GM18868 (cell line): ENCODE results near the gene DIS3.
"Not testable (repeated sequence)": the region's sequence is repeated elsewhere in the genome, so short reads cannot be mapped to it uniquely, and the experiment has no call there.

Source experiments
- ATAC-seq: cut with Tn5 transposase; IDR thresholded peaks from one replicate; pipeline ENCODE4 v1.9.1; 2021; ENCODE audit warnings: mild to moderate bottlenecking, moderate library complexity; ENCODE audit not compliant: unreplicated experiment

Gene DIS3, protein sequence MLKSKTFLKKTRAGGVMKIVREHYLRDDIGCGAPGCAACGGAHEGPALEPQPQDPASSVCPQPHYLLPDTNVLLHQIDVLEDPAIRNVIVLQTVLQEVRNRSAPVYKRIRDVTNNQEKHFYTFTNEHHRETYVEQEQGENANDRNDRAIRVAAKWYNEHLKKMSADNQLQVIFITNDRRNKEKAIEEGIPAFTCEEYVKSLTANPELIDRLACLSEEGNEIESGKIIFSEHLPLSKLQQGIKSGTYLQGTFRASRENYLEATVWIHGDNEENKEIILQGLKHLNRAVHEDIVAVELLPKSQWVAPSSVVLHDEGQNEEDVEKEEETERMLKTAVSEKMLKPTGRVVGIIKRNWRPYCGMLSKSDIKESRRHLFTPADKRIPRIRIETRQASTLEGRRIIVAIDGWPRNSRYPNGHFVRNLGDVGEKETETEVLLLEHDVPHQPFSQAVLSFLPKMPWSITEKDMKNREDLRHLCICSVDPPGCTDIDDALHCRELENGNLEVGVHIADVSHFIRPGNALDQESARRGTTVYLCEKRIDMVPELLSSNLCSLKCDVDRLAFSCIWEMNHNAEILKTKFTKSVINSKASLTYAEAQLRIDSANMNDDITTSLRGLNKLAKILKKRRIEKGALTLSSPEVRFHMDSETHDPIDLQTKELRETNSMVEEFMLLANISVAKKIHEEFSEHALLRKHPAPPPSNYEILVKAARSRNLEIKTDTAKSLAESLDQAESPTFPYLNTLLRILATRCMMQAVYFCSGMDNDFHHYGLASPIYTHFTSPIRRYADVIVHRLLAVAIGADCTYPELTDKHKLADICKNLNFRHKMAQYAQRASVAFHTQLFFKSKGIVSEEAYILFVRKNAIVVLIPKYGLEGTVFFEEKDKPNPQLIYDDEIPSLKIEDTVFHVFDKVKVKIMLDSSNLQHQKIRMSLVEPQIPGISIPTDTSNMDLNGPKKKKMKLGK

DNA sequence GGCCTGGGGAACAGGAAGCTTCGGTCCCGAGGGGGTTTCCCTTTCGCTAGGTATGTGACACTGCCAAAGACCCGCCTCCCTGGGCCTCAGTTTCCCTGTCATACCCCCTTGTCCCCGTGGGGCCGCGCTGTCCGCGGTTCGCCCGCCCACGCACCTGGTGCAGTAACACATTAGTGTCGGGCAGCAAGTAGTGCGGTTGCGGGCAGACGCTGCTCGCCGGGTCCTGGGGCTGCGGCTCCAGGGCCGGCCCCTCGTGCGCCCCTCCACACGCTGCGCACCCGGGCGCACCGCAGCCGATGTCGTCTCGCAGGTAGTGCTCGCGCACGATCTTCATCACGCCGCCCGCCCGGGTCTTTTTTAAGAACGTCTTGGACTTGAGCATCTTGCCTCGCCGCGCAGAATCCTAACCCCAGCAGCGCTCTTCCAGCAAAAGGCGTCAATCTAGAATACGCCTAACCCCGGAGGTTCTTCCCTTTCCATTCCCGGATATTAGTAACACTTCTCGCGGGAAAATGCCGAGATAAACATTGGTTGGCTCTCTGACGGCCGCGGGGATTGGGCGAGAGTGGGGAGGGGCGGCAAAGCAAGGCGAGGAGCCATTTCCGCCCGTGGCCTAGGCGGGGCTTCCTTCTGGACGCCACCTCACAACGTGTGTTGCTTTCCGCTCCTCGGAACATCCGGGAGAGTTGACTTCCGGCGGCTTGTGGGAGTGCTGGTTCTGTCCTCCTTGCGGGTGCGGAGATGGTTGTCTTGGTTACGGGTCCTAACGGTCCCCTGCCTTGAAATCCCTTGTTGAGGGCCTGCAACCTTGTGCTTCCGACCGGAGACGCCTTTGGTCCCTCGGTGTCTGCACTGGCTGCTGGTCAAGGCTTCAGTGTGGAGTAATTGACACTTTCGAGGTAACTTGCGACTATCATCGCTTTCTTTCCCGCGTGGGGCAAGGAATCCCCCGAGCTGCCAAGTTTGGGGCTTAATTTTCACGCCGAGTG lies at the start of gene DIS3, which contains the start of gene PIBF1:
DIS3 (minus strand) TSS at position 450 of the 989 bp plus-strand sequence; CDS start at position 382, 68 bp downstream.
PIBF1 (plus strand) TSS at position 683 of the 989 bp plus-strand sequence. CDS start 1,337 bp downstream, outside the sequence.
- ATAC-seq, result peak; percentile 95

DNA sequence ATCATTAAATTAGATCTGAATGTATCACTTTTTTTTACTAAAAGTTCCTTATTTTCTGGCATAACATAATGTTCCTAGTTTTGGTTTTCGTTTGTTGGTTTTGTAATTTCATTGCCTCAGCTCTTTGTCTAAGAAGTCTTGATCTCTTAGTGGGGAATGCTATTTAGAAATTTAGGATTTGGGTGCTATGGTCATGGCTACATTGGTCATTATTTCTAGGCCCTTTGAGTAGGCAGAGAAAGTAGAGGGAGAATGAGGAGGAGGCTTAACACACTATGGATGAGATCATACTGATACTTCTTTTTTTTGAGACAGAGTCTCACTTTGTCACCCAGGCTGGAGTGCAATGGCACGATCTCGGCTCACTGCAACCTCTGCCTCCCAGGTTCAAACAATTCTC lies 42.0 kb upstream of the DIS3 start:
- ATAC-seq, result no peak

DNA sequence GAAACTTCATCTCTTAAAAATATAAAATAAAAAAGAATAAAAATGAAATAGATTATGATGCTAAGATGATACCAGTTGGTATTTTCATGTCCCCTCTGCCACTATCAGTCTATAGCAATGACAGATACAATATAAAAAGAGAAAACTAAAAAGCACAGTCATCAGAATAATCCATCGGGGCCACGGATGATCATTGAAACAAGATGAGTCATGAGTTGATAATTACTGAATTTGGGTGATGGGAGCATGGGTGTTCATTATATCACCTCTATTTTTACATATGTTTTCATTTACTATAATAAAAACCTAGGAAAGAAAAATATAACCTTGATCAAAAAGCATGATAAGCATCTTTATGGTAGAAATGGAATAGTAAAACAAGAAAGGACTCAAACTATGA lies 41.4 kb upstream of the DIS3 start:
- no peak for ATAC-seq

DNA sequence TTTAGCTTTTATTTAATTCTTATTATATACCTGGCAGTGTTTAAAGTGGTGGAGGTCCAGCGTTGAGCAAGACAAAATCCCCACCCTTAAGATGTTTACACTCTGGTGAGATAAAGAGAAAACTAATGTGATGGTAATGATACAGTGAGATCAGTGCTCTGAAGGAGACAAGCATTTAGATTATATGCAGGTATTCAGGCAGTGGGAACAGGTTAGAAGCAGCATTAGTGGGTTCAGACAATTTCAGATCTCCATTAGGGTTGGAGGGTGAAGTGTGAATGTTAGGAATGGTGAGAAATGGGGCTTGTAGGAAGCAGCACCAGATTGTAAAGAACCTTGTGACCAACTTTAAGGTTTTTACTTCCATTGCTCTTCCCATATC lies 39.2 kb upstream of the DIS3 start:
- ATAC-seq, result no peak

DNA sequence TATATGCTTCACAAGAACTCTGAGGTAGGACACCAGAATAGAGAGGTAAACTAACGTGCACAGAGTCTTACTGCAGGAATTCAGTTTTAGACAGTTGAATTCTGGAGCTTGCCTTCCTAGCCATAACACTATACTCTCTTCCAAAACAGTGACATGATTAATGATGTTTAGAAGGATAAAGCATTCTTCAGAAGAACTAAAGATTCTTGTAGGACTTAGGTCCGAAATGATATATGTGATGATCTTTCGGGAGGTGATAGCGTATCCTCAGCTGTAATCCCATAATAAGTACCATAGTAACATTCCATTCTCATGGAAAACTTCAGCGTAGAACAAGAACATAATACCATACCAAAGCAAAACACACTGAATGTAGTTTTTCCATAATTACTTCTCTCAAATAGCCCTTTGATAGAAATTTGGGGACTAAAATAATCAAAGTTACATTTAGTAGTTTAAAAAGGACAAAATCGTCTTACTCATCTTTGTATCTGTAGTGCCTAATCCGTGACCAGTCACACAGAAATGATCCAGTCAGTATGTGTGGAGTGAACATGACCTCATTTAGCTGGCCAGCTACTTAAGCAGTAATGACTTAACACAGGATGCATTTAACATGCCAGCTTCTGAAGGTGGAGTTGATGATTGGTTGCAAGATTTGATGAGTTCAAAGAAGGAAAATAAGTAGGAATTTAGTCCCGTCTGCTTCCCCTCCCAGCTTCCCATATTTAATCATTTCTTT lies 38.6 kb upstream of the DIS3 start:
- no peak for ATAC-seq

DNA sequence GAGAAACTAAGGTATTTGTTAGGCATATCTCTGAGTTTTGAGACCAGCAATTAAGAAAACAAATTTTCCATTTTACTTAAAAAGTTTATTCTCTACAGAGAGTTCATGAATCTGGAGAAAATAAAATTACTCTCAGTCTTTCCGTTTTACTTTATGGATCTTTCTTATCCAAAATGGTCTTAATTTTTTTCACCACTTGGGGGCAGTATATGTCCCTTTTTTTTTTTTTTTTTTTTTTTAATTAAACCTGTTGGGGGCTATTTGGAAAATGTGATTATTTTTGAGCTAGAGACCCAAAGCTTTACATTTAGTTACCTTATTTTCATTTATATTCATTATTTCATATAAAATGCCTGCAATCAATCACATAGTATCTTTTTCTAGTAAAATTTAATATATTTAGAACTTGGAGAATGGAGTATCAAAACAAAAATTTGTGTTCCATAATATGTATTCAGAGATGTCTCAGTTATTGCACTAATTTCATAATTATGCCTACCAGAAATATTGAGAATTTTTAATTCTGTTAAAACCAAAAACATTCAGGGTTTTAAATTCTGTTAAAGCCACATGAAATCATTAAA lies 27.3 kb upstream of the DIS3 start:
- ATAC-seq, result no peak

DNA sequence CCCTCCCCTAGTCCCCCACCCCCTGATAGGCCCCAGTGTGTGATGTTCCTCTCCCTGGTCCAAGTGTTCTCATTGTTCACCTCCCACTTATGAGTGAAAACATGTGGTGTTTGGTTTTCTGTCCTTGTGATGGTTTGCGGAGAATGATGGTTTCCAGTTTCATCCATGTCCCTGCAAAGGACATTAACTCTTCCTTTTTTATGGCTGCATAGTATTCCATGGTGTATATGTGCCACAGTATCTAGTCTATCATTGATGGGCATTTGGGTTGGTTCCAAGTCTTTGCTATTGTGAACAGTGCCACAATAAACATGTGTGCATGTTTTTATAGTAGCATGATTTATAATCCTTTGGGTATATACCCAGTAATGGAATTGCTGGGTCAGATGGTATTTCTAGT lies 24.8 kb upstream of the DIS3 start:
- not testable (repeated sequence) for ATAC-seq

DNA sequence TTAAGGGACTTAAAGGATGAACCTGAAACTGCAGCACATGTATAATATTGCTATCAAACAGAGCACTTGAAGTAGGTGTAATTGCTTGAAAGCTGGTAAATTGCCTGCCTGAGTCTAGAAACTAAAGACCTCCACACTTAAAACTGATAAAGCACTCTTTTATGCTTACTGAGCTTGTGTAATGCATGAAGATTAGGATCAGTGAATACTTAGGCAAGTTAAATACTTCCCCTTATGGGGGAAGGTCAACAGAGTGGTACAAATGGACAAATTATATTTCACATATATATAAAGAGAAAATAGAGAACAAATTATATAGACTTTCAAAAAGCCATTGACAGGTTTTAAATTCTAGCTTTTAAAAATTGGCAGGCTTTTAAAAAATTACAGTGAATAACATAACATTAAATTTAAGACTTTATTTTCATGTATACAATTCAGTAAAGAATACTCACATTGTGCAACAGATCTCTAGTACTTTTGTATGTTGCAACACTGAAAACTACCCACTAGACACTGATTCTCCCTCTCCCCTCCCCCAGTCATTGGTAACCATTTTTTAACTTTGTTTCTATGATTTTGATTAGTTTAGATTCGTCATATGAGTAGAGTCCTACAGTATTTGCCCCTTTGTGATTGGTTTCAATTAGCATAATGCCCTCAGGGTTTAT lies 24.1 kb upstream of the DIS3 start:
- ATAC-seq, result no peak

DNA sequence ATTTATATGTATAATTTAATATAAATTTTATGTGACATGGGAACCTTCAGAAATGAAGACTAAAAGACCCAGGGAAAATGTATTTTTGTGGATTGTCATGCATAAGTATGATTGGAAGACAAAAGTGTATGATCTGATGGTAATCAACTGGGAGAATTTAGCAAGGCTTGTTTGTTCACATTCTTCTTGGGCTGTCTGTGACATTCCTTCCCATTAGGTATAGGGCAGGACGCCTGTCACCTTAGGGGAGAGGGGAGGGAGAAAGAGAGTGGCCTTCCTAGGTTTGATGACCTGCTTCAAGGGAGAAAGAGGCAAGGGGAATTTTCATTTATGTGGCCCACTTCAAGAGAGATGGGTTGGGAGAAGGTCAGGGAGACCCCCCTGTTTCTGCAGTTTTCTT lies 22.6 kb upstream of the DIS3 start:
- ATAC-seq, result no peak

DNA sequence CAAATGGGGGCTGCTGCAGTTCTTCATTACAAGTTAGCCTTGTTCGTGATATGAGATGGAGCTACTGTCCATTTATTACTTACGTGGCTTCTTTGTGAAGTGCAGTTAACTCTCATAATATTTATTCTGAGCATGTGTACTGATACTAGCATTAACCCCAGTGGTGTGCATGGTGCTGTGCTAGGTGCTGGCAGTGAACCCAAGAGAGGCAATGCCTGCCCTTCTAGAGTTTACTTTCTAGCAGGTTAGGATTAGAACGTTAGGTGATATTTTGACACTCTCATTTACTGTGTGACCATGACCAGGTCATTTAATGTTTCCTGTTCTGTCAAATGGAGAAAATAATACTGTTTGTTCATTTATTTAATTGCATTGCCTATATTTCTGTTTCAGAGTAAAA lies 17.1 kb upstream of the DIS3 start:
- no peak for ATAC-seq

DNA sequence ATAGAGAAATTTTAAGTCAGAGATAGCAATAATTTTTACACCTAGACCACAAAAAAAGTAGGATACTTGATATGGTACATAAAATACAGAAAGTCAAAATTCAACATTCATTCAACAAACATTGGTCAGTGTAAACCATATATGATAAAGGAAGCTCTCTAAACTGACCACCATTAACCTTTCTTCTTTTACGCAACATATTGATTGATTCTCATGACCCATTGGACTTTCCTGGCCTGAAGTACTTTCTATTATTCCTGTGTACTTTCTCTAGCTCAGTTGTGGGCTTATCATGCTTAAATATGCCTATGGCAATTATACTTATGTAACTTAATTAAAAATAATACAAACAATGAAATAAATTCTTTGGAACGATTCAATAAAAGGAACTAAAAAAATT lies 10.9 kb upstream of the DIS3 start:
- no peak for ATAC-seq

DNA sequence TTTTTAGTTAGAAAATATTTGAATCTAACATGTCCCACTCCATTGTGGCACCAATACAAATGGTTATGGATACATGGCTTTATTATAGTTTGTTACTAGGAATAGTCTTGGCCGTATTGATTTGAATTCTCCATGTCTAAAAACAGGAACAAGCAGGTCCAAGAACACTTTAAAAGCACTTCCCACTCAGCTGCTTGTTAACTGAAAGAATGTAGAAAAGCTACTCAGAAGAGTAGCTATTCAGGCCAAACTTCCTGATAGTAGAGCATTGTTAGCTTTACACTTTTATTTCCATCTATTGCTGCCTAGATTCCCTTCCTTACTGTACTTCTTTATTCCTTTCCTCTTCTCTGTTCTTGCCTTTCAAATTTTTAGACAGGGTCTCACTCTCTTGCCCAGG lies 7.1 kb upstream of the DIS3 start:
- no peak for ATAC-seq

DNA sequence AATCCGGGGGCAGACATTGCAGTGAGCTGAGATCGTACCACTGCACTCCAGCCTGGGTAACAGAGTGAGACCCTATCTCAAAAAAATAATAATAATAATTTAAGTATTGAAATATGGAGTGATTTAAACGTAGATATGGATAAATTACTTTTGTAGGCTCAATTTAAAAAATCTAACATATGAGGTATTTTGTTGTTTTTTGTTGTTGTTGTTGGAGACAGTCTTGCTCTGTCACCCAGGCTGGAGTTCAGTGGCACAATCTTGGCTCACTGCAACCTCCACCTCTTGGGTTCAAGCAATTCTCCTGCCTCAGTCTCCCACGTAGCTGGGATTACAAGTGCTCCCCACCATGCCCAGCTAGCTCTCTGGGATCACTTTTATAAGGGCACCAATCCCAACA lies 3.0 kb upstream of the DIS3 start:
- ATAC-seq, result not testable (repeated sequence)

DNA sequence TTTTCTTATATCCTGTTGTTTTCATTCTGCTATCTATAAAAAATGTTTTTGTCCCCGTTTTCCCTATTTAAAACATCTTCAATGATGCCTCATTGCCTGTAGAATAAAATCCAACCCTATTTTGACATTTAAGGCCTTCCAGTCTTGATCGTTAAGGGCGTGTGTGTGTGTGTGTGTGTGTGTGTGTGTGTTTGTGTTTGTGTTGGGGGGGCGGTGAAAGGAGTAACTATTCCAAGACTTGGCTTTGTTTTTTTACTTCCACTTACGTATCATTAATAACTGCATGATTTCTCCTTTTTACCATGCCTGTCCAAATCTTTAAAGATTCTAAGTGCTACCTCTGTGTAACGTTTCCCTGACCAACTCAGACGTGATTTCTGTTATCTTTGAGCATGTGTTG lies 1.0 kb upstream of the DIS3 start:
- no peak for ATAC-seq

DNA sequence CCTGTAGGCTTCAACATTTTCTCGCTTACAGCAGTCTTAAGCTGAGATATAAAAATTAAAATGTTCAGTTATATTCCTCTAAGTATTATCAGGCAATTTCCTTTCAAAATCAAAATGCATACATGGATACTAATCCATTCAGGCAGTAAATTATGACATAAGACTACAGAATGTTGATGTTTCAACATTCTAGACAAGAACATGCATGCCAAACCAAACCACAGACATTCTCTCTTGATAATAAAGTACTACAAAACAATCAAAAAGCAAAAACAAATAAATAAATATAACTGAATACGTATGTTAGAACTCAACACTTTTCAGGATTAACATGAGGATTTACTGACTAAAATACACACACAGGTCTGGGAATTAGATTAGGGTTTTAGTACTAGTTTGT lies 7.7 kb downstream of the DIS3 start:
- no peak for ATAC-seq

DNA sequence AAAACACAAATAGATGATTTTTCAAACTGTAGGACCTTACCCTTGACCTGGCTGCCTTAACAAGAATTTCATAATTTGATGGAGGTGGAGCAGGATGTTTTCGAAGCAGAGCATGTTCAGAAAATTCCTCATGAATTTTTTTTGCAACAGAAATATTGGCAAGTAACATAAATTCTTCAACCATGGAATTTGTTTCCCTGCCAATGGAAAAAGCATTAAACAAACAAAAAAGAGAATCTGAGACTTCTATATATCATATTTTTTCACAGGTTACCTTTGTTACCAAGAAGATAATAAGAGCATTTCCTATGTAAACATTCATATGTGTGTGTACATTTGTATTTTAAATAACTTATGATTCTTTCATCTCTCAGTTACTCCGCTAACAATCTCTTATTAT lies 18.3 kb downstream of the DIS3 start:
- no peak for ATAC-seq

DNA sequence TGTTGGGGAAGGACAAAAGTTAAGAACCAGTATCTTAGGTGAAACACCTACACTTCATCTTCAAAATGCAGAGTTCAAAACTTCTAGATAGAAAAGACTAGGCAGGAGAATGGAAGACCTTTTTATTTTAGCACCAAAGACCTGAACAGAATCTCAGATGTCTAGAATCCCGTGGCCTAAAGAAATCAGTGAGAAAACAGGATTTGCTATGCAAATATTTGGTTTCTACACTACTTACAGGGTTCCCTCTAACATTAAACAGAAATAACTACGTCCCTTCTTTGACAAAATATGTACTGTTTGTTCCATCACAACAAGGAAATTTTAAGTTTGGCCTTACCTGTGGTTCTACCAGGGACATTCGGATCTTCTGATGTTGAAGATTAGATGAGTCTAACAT lies 21.5 kb downstream of the DIS3 start:
- no peak for ATAC-seq

DNA sequence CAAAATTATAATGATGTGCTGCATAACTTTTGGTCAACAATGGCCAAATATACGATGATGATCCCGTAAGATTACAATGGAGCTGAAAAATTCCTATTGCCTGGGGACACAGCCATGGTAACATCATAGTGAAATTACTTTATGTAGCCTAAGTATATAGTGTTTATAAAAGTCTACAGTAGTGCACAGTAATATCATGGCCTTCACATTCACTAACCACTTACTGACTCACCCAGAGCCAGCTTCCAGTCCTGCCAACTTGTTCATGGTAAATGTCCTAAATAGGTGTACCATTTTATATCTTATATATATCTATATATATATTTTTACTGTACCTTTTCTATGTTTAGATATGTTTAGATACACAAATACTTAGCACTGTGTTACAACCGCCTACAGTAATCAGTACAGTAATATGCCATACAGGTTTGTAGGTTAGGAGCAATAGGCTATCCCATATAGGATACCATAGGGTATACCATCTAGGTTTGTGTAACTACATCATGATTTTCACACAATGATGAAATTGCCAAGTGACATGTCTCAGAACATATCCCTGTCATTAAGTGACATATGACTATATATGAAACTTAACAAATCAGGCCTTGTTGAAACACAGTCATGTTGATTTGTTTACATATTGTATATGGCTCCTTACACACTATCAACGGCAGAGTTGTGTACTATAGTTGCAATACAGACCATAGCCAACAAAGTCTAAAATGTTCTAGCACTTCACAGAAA lies 23.7 kb downstream of the DIS3 start:
- ATAC-seq, result no peak
